AG09319 (cell line): ENCODE measurements around the gene ADH7.

Source experiments
- DNase-seq: peaks from one replicate; pipeline ENCODE4 v3.0.0-alpha.2; 2010; ENCODE audit warnings: low read depth; ENCODE audit errors: extremely low read depth
- CTCF ChIP-seq: IDR thresholded peaks from 2 replicates; pipeline ENCODE4 v1.5.1; 2011; ENCODE audit warnings: low read depth, mild to moderate bottlenecking, inconsistent platforms, low read length, moderate library complexity

The ADH7 gene

GRCh38 chr4:99405433-99406115 lies 29.6 kb downstream of the ADH7 start:
- DNase-seq, result peak; percentile 78
- peak; percentile 89 for TF ChIP-seq CTCF

GRCh38 chr4:99404595-99405287 lies 30.4 kb downstream of the ADH7 start:
- no peak for TF ChIP-seq CTCF
- peak; percentile 94 for DNase-seq

GRCh38 chr4:99403380-99404184 lies 31.6 kb downstream of the ADH7 start:
- no peak for TF ChIP-seq CTCF
- peak; percentile 73 for DNase-seq

GRCh38 chr4:99402765-99403164 lies 32.4 kb downstream of the ADH7 start:
- DNase-seq, result no peak
- TF ChIP-seq CTCF, result no peak

GRCh38 chr4:99400831-99401230 lies 34.3 kb downstream of the ADH7 start:
- no peak for DNase-seq
- no peak for TF ChIP-seq CTCF

GRCh38 chr4:99399017-99399416 lies 36.1 kb downstream of the ADH7 start:
- DNase-seq, result no peak
- no peak for TF ChIP-seq CTCF
